Nephron (organoid): ENCODE results near the gene ZNF536.

Experiments used
- H3K27ac Mint-ChIP-seq, 3 experiments: 2 replicates each; pipeline ENCODE4 v1.8.0; 2020; ENCODE audit warnings: mixed read lengths in 3 of 3, mild to moderate bottlenecking in 2 of 3, moderate library complexity in 1 of 3
- H3K27me3 Mint-ChIP-seq: 2 replicates; pipeline ENCODE4 v1.8.0; 2021; ENCODE audit warnings: low read depth, mild to moderate bottlenecking, moderate library complexity, mixed read lengths
- H3K36me3 Mint-ChIP-seq: 2 replicates; pipeline ENCODE4 v1.8.0; 2020; ENCODE audit warnings: low read depth, mixed read lengths
- H3K4me1 Mint-ChIP-seq: 2 replicates; pipeline ENCODE4 v1.8.0; 2020; ENCODE audit warnings: mixed read lengths
- H3K4me3 Mint-ChIP-seq, 3 experiments: 2 replicates each; pipeline ENCODE4 v1.8.0; 2020; ENCODE audit warnings: mild to moderate bottlenecking in 3 of 3, mixed read lengths in 3 of 3, moderate library complexity in 2 of 3
- H3K9me3 Mint-ChIP-seq: 2 replicates; pipeline ENCODE4 v1.8.0; 2020; ENCODE audit warnings: mixed read lengths
- TF ChIP-seq, protein P1 (sequence below), 3 experiments: fragments of 200-600 bp; sonication (generic); IDR thresholded peaks; one replicate each; pipeline ENCODE4 v1.5.0; 2021; ENCODE audit warnings: antibody characterized with exemption in 3 of 3; ENCODE audit not compliant: unreplicated experiment in 3 of 3

The ZNF536 gene

GRCh38 chr19:30367421-30367820 lies 4.8 kb upstream of the ZNF536 start:
- H3K36me3 Mint-ChIP-seq = no peaks in the 10 kb centered on the region
- TF ChIP-seq, protein P1, sequence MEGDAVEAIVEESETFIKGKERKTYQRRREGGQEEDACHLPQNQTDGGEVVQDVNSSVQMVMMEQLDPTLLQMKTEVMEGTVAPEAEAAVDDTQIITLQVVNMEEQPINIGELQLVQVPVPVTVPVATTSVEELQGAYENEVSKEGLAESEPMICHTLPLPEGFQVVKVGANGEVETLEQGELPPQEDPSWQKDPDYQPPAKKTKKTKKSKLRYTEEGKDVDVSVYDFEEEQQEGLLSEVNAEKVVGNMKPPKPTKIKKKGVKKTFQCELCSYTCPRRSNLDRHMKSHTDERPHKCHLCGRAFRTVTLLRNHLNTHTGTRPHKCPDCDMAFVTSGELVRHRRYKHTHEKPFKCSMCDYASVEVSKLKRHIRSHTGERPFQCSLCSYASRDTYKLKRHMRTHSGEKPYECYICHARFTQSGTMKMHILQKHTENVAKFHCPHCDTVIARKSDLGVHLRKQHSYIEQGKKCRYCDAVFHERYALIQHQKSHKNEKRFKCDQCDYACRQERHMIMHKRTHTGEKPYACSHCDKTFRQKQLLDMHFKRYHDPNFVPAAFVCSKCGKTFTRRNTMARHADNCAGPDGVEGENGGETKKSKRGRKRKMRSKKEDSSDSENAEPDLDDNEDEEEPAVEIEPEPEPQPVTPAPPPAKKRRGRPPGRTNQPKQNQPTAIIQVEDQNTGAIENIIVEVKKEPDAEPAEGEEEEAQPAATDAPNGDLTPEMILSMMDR (IDR thresholded peaks at IDR 0.05; ENCODE audit: unreplicated experiment in 3 of 3) = no peak
- peaks cover 44% of the 10 kb centered on the region for H3K27me3 Mint-ChIP-seq
- no peaks in the 10 kb centered on the region for H3K4me1 Mint-ChIP-seq
- no peaks in the 10 kb centered on the region for H3K9me3 Mint-ChIP-seq
- no peak overlapping the region for H3K4me3 Mint-ChIP-seq
- no peak overlapping the region for H3K27ac Mint-ChIP-seq

GRCh38 chr19:30369833-30370232 lies 2.4 kb upstream of the ZNF536 start:
- H3K36me3 Mint-ChIP-seq = no peaks in the 10 kb centered on the region
- H3K27ac Mint-ChIP-seq = no peak overlapping the region
- peaks cover 68% of the 10 kb centered on the region for H3K27me3 Mint-ChIP-seq
- TF ChIP-seq, protein P1 (IDR thresholded peaks at IDR 0.05; ENCODE audit: unreplicated experiment in 3 of 3) = no peak
- H3K4me1 Mint-ChIP-seq = peaks cover 10% of the 10 kb centered on the region
- H3K4me3 Mint-ChIP-seq = no peak overlapping the region
- H3K9me3 Mint-ChIP-seq = no peaks in the 10 kb centered on the region

- H3K4me3 Mint-ChIP-seq = no peak overlapping the region
- H3K36me3 Mint-ChIP-seq = no peaks in the 10 kb centered on the region
- H3K27ac Mint-ChIP-seq = no peak overlapping the region
- TF ChIP-seq, protein P1 (IDR thresholded peaks at IDR 0.05; ENCODE audit: unreplicated experiment in 3 of 3) = no peak
- H3K9me3 Mint-ChIP-seq = peaks cover 4% of the 10 kb centered on the region
- H3K27me3 Mint-ChIP-seq = peaks cover 80% of the 10 kb centered on the region
- H3K4me1 Mint-ChIP-seq = peaks cover 10% of the 10 kb centered on the region
Observed at GRCh38 chr19:30371161-30371836, 885 bp upstream of the ZNF536 start.

GRCh38 chr19:30373593-30373992 lies 1.4 kb downstream of the ZNF536 start:
- TF ChIP-seq, protein P1 (IDR thresholded peaks at IDR 0.05; ENCODE audit: unreplicated experiment in 3 of 3) = no peak
- Mint-ChIP-seq H3K27me3 (peaks cover 94% of the 10 kb centered on the region), H3K9me3 (peaks cover 6% of the 10 kb centered on the region), H3K27ac (no peak overlapping the region), H3K36me3 (no peaks in the 10 kb centered on the region), H3K4me1 (peaks cover 10% of the 10 kb centered on the region), H3K4me3 (peak overlapping the region; percentile 9 to 63 (median 55))

GRCh38 chr19:30374539-30374864 lies 2.3 kb downstream of the ZNF536 start:
- H3K36me3 Mint-ChIP-seq = no peaks in the 10 kb centered on the region

More at GRCh38 chr19:30374539-30374864, 2.3 kb downstream of the ZNF536 start:
- Mint-ChIP-seq H3K4me3 (peak overlapping the region in 2 of 3 experiments; percentile 35 to 58), H3K27me3 (peaks cover 95% of the 10 kb centered on the region), H3K27ac (no peak overlapping the region), H3K4me1 (peaks cover 10% of the 10 kb centered on the region), H3K9me3 (peaks cover 6% of the 10 kb centered on the region)
- TF ChIP-seq, protein P1 (IDR thresholded peaks at IDR 0.05; ENCODE audit: unreplicated experiment in 3 of 3) = no peak
